Right lobe of liver (tissue), 6 donors: ENCODE data around the gene ZNF445. TPM values are rescaled to one million over a fixed set of nuclear protein-coding genes. Genes with fewer than 3 reads are reported as not detected.
A peak's percentile ranks its signal among the peaks of the same experiment; 100 is the strongest.
"Not testable (repeated sequence)": the region's sequence is repeated elsewhere in the genome, so short reads cannot be mapped to it uniquely, and the experiment has no call there.

Experiments used
- ATAC-seq, 4 donors: fragments of 200-7000 bp; cut with Tn5 transposase; one replicate each; pipeline ENCODE4 v1.9.1; 2020; ENCODE audit warnings: mild to moderate bottlenecking in 4 of 4, moderate library complexity in 4 of 4
- DNase-seq, 3 donors: peaks; one replicate each; pipeline ENCODE4 v3.0.0-alpha.2; 2020
- H3K27ac ChIP-seq, 3 donors: fragments of 200-600 bp; one replicate each; pipeline ENCODE4 v1.8.0; 2022
- H3K27me3 ChIP-seq, 2 donors: fragments of 200-600 bp; one replicate each; pipeline ENCODE4 v1.8.0; 2022
- H3K36me3 ChIP-seq, 4 donors: fragments of 200-600 bp; sonication (generic) in 1 of 4; one replicate each; pipeline versions ENCODE4 v1.5.1 to v1.8.0; 2017 to 2022; ENCODE audit warnings: control low read depth in 1 of 4
- H3K4me1 ChIP-seq, 4 donors: fragments of 200-600 bp; sonication (generic) in 1 of 4; one replicate each; pipeline versions ENCODE4 v1.5.1 to v1.8.0; 2017 to 2022; ENCODE audit warnings: control low read depth in 1 of 4
- H3K4me3 ChIP-seq, 3 donors: fragments of 200-600 bp; one replicate each; pipeline ENCODE4 v1.8.0; 2022
- H3K9me3 ChIP-seq, 4 donors: fragments of 200-600 bp; sonication (generic) in 1 of 4; one replicate each; pipeline versions ENCODE4 v1.5.1 to v1.8.0; 2017 to 2022; ENCODE audit warnings: control low read depth in 1 of 4
- POLR2A ChIP-seq: fragments of 450-650 bp; IDR thresholded peaks from one replicate; pipeline ENCODE4 v1.6.1; 2017; ENCODE audit warnings: antibody characterized with exemption, mild to moderate bottlenecking
- WGBS: methylation state at CpG from one replicate; pipeline ENCODE4 v1.1.6; 2018; ENCODE audit warnings: low coverage, low lambda C conversion rate; ENCODE audit not compliant: insufficient coverage; ENCODE audit errors: missing lambda C conversion rate; 5-methylcytosine and 5-hydroxymethylcytosine counted together
- intact Hi-C, 2 donors: fragments of 100-400 bp; cut with DNase I; formaldehyde crosslinking; loops; one replicate each; pipeline versions ENCODE4 v1.11.2 to v1.14.1; 2022
- total RNA-seq, 6 experiments: library from RNA; depleted of rRNA in 2 of 6; stranded (reverse); fragments of >200 nt in 2 of 6; fragmentation: NEBNext Ultra II Directional in 3 of 6; extraction: Animal tissue kit (Norgen Biotek cat#: 25700) in 3 of 6; gene quantifications; one replicate each; pipeline versions ENCODE4 v1.1.0 to v1.2.4, GENCODE V29; 2016 to 2023
- TF ChIP-seq, protein P1 (sequence below), 4 donors: fragments of 200-600 bp in 3 of 4; fragments of 450-650 bp in 1 of 4; IDR thresholded peaks; one replicate each; pipeline versions ENCODE4 v1.5.1 to v1.8.0; 2016 to 2022; ENCODE audit warnings: antibody characterized with exemption in 4 of 4, mild to moderate bottlenecking in 2 of 4
- donor health status: DM: no; HTN: yes; CAD: no.
- donor health status: DM: no; HTN: no; CAD: no.
- donor health status: DM: no; HTN: no; CAD: no.
- donor health status: DM: no; HTN: yes; CAD: no.
- donor health status: DM: no; HTN: yes; CAD: no.

Gene ZNF445
- total RNA-seq, 6 experiments from 2014 or later = 3.2 to 10.1 (median 8.9) TPM

DNA sequence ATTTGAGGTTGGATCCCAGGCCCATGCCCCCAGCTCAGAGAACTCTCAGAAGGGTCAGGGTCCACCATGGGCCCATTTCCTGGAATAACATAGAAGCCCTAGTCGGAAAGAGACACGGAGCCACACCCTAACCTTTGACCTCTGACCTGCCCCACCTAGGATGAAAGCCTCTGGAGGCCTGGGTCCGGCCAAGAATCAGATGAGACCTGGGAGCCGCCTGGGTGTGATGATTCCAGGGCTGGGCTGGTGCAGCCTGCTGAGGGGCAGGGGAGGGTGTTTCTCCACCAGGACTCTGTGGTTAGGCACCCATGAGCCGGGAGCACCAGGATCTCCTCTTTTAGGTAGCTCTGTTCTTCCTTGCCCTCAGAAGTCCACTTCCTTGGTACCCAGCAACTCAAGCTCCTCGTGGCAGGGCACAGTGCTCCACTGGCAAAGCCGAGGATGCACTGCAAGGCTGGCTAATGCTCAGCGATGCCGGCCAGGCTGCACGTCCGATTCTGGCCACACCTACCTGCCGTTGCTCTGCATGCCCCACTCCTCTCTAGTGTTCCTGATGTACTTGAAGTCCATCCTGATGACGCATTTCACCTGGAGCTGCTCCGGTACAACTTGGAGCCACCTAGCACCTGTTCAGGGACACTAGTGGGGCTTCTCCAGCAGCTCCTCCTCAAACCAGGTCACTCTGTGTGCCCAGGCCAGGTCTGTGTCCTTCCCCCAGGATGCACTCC, 57.4 kb downstream of the ZNF445 start:
- Histone ChIP-seq H3K4me3 (no peak overlapping the region), H3K4me1 (no peaks in the 10 kb centered on the region), H3K36me3 (no peaks in the 10 kb centered on the region), H3K27ac (no peak overlapping the region), H3K9me3 (no peaks in the 10 kb centered on the region), H3K27me3 (no peaks in the 10 kb centered on the region)
- DNase-seq (peak in 1 of 3 donors; percentile 34), ATAC-seq (no peak)
- TF ChIP-seq POLR2A = no peak
- TF ChIP-seq, protein P1, sequence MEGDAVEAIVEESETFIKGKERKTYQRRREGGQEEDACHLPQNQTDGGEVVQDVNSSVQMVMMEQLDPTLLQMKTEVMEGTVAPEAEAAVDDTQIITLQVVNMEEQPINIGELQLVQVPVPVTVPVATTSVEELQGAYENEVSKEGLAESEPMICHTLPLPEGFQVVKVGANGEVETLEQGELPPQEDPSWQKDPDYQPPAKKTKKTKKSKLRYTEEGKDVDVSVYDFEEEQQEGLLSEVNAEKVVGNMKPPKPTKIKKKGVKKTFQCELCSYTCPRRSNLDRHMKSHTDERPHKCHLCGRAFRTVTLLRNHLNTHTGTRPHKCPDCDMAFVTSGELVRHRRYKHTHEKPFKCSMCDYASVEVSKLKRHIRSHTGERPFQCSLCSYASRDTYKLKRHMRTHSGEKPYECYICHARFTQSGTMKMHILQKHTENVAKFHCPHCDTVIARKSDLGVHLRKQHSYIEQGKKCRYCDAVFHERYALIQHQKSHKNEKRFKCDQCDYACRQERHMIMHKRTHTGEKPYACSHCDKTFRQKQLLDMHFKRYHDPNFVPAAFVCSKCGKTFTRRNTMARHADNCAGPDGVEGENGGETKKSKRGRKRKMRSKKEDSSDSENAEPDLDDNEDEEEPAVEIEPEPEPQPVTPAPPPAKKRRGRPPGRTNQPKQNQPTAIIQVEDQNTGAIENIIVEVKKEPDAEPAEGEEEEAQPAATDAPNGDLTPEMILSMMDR (IDR thresholded peaks at IDR 0.05) = no peak
- intact Hi-C loops = no loop called here
- whole genome bisulfite sequencing = 89% methylated on average over 6 of the region's 14 CpGs

DNA sequence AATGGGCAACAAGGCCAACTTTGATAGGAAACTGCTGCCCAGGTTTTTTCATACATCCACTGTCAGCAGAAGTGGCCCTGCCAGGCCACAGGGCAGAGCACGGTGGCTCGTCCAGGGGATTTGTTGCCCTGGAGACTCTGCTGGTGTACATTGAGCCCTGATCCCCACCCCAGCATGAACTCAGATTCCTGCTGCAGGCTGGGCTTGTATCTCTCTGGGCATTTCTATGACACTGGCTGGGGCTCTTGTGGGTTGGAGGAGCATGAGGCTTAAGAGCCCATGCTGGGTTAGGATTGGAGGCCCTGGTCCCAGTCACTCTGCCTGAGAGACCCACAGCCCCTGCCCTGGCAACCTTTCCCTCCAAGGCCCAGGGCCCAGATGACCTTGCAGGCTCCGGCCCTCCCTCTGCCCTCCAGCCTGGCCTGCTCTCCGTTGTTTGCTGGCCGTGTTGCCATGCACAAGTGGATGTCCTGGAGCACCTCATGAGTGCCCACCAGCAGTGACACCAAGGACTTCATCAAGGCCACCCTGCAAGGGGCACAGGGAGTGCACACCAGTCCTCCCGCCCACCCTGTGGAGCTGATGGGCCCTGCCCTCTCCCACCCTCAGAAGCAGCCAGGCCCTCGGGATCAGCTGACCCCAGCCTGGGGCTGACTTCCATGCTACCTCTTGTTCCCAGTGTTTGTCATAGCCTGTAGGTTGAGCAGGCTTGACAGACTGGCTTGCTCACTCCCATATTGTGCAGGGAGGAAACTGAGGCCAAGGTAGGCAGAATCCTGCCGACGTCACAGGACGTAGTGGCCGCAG, 58.2 kb downstream of the ZNF445 start:
- DNase-seq = peak in 1 of 3 donors; percentile 40
- H3K36me3 ChIP-seq = no peaks in the 10 kb centered on the region
- intact Hi-C loops = no loop called here
- H3K4me3 ChIP-seq = no peak overlapping the region
- 40% methylated on average over 1 of the region's 11 CpGs for WGBS
- TF ChIP-seq, protein P1 (IDR thresholded peaks at IDR 0.05) = no peak
- no peak for TF ChIP-seq POLR2A
- H3K27me3 ChIP-seq = no peaks in the 10 kb centered on the region
- H3K27ac ChIP-seq = no peak overlapping the region
- ATAC-seq = no peak
- H3K4me1 ChIP-seq = no peaks in the 10 kb centered on the region
- no peaks in the 10 kb centered on the region for H3K9me3 ChIP-seq

DNA sequence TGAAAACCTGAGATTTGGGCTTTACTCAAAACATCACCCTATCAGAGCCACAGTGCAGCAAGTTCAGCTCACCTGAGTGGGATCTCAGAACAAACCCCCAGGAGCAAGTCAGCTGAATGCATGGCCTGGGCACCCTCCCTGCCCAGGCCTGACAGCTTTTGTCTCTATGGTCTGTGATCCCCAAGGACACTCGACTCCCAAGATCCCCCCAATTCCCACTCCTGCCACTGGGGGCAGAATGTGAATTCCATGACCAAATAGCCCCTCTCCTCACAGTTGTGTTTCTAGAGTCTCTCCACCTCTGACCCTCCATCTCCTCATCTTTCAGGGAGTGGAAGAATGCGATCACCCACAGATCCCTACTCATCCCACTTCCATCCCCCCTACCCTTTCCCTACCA, 58.9 kb downstream of the ZNF445 start:
- ATAC-seq (no peak), DNase-seq (peak in 1 of 3 donors; percentile 17)
- WGBS = 92% methylated on average over 2 of the region's 2 CpGs

GRCh38 chr3:44418118-44418517, 59.4 kb downstream of the ZNF445 start:
- DNase-seq, ATAC-seq, H3K36me3 ChIP-seq, H3K27me3 ChIP-seq, intact Hi-C loops, H3K27ac ChIP-seq, H3K9me3 ChIP-seq, H3K4me1 ChIP-seq, H3K4me3 ChIP-seq: not testable (repeated sequence)
- 80% methylated on average over 1 of the region's 4 CpGs for WGBS

More for the DNA sequence above, 58.9 kb downstream of the ZNF445 start:
- Histone ChIP-seq H3K4me1 (no peaks in the 10 kb centered on the region), H3K9me3 (no peaks in the 10 kb centered on the region), H3K27ac (no peak overlapping the region), H3K27me3 (no peaks in the 10 kb centered on the region), H3K4me3 (no peak overlapping the region), H3K36me3 (no peaks in the 10 kb centered on the region)
- intact Hi-C loops = no loop called here
- no peak for TF ChIP-seq POLR2A
- TF ChIP-seq, protein P1 (IDR thresholded peaks at IDR 0.05) = peak in 1 of 4 donors; percentile 12
